ENCODE results near the gene PTGR2.
"Not testable (repeated sequence)": the region's sequence is repeated elsewhere in the genome, so short reads cannot be mapped to it uniquely, and the experiment has no call there.

Gene PTGR2

DNA sequence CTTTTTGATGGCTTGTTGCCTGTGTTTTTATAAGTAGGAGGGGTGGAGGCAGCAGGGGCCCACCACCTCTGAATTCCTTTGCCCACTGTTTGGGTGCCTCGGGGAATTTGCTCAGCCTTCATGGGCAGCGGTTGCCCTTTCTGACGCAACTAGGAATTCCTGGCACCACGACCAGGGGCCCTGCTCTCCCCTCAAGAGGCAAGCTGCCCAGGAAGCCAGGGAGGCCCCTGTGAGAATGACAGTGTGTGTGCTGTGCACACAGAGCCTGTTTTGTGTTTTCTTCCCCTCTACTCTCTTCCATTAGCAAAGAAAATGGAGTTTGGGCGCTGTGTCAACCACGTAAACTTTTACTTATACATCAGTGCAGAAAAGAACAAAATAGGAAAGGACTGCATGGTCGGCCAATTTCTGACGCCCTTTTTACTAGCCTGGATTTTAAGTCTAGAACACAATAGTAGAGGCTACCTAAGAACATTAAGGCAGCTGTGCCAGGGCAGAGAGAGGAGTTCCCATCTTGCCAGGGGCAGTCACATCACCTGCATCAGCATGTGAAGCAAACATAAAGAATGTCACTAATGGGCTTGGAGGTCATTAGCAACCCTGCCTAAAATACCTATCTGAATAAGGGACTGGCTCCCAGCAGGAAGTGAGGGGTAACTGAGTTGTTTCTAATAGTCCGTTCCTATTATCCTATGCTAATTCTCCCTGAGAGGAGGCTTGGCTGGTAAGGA is 17.9 kb upstream of the PTGR2 start:
- no peak for DNase-seq

DNA sequence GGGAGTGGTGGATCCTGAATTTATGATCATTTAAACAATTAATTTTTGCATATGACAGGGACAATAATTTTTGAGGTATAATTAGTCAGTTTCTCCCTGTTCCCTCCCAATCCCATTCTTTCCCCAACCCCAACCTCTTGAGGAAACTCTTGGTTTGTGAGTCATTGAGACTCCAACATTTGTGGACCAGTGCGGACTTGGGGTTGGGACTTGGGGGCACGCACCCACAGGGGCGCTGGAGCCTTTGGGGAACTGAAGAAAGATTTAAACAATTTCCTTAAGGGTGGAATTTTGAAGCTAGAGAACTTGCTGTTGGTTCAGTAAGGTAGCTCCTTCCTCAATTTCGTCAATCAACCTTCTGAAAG is 17.4 kb upstream of the PTGR2 start:
- DNase-seq: no peak

DNA sequence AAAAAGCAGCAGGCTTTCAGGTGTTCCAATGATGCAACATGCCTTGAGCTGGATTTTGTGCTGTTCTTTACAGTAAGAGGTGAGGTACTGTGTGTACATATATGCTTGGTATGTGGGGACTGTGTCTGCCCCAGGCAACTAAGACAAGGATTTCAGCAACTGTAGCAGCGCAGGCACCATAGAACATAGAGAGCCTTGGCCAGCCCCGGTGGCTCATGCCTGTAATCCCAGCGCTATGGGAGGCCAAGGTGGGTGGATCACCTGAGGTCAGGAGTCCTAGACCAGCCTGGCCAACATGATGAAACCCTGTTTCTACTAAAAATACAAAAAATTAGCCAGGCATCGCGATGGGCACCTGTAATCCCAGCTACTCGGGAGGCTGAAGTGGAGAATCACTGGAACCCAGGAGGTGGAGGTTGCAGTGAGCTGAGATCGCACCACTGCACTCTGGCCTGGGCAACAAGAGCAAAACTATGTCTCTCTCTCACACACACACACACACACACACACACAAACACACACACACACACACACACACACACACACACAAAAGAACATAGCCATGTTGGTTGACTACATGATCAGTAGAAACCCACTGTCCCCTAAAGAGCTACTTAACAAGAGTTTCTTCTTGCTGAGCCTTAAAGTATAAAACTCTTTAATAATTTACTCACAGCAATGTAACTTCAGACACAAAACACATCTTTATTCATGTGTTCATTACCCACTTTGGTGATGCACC is 13.2 kb upstream of the PTGR2 start:
- DNase-seq: not testable (repeated sequence)

DNA sequence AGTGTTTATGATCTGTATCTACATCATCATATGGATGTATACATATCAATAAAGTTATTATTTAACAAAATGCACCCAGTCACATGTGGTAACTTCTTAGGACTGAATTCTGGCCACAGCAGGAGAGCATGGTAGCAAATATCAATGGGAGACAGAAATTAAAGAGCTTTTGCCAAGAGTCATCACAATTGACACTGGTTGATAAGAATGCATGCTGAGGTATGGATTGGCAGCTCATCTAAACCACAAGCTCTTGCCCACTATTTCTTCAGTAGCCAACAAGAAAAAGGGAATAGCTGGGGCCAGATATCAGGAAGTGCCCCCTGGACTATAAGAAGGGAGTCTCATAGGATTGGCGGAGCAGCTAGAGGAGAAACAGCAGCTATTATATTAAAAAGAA is 9.4 kb upstream of the PTGR2 start:
- DNase-seq: no peak

DNA sequence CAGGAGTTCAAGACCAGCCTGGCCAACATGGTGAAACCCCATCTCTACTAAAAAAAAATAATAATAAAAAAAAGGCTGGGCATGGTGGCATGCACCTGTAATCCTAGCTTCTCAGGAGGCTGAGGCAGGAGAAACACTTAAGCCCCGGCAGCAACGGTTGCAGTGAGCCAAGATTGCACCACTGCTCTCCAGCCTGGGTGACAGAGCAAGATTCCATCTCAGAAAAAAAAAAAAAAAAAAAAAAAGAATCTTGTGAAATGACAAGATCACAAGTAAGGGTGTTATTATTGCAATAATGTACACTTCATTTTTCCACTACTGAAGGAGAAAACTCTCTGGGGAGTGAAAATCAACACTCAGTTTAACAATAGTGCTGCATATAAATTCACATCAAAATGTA is 8.8 kb upstream of the PTGR2 start:
- no peak for DNase-seq

DNA sequence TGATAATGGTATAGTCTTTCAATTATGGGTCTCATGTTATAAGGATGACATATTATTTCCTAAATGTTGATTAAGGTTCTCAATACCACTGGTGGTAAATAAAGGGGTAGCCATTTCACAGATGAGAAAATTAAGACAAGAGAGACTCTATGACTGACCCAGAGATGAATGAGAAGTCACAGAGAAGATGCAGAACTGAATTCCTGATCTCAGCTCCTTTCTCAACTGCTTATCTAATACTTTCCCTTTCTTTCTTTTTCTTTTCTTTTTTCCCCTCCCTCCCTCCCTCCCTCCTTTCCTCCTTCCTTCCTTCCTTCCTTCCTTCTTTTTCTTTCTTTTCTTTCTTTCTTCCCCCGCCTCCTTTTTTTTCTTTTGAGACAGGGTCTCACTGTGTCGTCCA is 8.3 kb upstream of the PTGR2 start:
- DNase-seq: no peak

DNA sequence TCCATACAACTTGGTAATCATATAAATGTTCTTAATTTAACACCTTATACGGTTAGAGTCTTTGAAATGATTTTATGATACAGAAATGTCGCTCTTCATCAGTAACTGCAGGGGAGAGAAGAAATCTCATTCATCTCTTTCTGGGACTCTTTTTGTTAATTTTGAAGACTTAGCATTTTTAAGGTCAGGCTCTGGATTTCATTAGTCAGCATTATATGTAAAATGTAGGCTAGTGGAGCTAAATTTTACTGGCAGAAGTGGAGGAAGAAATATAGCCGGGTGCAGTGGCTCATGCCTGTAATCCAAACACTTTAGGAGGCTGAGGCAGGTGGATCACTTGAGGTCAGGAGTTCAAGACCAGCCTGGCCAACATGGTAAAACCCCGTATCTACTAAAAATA is 4.7 kb upstream of the PTGR2 start:
- DNase-seq: no peak

DNA sequence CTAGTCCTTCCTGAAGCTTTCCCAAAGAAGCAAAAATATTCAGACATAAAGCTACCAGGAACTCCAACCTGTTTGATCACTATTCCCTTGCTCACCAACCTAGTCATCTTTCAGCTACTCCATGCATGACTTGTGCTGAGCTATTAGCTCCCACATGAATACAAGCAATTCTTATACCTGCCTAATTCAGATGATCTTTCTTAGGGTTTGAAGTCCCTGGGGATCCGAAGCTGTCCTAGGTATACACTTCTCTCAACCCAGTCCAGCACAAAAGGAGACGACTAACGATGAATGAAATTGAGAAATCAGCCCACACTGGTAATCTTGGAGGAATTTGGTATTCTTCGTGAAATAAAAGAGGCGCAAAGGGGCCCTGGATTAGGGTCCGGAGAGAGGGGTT is 631 bp upstream of the PTGR2 start:
- no peak for DNase-seq

DNA sequence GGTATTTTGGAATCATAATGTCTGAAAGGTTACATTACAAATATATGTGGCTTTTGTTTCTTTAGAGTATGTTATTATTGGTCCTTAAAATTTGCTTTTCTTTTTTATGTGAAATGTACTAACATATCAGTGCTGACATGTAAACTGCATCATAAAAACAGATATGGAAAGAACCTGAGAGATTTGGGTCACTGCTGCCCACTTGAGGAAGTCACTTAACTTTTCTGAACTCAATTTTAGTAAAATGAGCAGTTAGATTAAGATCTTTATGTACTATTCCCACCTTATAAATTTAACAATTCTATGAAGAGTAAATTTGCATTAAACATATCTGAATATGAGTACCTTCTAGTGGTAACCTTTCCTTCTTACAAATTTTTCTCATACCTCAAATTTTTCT is 7.5 kb downstream of the PTGR2 start:
- no peak for DNase-seq

DNA sequence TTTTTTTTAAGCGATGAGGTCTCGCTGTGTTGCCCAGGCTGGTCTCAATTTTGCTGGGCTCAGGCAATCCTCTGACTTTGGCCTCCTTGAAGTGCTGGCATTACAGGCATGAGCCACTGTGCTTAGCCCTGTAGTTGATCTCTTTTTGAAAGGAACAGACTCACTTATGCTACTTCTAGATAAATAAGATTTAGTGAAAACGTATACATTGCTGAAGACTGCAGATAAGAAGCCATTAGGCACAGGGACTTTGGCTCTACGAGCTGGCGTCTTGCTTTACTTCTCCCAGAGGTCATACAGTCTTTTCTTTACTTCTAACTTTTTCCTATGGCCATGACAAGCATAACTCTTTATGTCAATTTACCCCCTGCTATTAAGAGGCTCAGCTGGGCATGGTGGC is 9.4 kb downstream of the PTGR2 start:
- no peak for DNase-seq

DNA sequence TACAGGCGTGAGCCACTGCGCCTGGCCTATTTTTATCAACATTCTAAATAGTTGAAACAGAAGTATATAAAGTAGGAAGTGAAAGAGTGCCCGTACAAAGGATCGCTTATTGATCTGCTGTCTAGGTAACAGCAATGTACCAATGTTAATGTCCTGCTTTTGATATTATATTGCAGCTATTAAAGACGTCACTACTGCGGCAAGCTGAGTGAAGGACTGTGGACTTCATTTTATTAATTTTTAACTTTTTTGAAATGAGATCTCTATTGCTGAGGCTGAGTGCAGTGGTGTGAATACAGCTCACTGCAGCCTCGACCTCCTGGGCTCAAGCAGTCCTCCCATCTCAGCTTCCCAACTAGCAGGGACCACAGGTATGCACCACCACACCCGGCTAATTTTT is 10.8 kb downstream of the PTGR2 start:
- DNase-seq: no peak

DNA sequence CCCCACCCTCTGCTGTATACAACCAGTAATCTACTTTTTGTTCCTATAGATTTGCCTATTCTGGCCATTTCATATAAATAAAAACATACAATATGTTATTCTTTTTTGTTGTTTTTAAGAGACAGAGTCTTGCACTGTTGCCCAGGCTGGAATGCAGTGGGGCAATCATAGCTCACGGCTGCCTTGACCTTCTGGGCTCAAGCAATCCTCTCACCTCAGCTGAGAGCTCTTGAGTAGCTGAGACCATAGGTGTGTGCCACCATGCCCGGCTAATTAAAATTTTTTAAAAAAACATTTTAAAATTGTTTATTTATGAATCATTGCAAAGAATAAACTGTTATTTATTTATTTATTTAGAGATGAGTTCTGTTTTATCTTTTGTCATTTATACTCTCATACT is 11.6 kb downstream of the PTGR2 start:
- no peak for DNase-seq

DNA sequence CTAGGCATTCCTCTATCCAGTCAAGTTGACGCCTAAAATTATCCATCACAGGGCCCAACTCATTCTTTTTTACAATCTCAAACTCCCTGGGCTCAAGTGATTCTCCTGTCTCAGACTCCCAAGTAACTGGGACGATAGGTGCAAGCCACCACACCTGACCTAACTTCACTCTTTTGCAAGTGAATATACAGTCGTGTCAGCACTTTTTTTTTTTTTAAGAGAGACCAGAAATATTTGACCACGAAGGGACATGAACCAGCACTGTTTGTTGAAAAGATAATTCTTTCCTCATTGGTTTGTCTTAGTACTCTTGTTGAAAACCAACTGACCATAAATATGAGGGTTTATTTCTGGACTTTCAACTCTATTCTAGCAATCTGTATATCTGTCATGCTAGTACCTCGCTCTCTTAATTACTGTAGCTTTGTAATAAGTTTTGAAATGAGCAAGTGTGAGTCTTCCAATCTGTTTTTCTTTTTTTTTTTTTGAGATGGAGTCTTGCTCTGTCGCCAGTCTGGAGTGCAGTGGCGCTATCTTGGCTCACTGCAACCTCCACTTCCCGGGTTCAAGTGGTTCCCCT is 14.0 kb downstream of the PTGR2 start:
- no peak for DNase-seq

DNA sequence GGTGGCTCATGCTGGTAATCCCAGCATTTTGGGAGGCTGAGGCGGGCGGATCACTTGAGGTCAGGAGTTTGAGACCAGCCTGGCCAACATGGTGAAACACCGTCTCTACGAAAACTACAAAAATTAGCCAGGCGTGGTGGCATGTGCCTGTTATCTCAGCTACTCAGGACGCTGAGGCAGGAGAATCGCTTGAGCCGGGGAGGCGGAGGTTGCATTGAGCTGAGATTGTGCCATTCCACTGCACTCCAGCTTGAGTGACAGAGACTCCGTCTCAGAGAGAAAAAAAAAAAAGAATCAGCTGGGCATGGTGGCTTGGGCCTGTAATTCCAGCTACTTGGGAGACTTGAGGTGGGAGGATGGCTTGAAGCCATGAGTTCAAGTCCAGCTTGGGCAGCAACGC is 18.1 kb downstream of the PTGR2 start:
- DNase-seq: not testable (repeated sequence)

DNA sequence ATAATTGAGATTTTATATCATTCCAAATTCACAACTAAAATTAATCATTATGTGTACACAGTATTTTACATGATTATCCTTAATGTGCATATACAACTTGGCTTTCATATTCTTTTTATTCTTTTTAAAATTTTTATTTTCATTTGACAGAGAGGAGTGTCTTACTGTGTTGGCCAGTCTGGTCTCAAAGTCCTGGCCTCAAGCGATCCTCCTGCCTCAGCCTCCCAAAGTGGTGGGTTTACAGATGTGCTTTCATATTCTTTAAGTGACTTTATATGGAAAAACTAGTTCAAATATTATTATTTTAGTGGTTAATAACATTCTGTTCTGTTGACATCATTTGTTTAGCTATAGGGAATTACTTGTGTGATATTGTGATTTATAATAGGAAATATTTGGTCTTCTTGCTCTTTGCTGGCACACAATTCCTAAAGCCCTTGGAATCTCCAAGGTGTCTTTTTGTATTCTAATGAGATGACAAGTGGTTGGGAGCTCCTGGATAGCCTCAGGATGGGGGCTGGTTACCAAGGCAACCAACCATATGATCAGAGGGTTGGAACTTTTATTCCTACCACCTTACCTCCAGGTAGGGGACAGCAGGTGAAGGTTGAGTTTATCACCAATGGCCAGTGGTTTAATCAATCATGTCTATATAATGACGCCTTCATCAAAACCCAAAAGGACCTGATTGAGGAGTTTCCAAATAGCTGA is 19.0 kb downstream of the PTGR2 start:
- no peak for DNase-seq

DNA sequence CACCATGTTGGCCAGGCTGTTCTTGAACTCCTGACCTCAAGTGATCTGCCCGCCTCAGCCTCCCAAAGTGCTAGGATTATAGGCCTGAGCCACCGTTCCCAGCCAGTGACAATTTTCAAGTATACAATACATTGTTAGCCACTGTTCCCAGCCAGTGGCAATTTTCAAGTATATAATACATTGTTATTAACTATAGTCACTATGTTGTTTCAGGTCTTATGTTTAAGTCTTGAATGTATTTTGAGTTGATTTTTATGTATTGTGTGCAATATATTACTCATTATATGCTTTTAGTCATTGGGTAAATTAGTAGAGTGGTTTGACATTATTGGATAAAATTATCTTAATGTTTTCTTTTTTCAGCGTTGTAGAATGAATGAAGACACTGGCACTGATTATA is 22.0 kb downstream of the PTGR2 start:
- no peak for DNase-seq

DNA sequence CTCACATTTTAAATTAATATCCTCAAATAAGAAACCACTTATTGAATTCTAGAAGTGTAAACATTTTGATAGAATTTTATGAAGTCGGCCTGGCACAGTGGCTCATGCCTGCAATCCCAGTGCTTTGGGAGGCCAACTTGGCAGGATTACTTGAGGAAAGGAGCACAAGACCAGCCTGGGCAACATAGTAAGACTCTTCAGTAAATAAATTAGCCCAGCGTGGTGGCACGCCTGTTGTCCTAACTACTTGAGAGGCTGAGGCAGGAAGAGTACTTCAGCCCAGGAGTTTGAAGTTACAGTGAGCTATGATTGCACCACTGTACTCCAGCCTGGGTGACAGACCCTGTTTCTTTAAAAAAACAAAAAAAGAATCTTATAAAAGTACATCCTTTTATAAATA is 26.2 kb downstream of the PTGR2 start:
- DNase-seq: no peak

DNA sequence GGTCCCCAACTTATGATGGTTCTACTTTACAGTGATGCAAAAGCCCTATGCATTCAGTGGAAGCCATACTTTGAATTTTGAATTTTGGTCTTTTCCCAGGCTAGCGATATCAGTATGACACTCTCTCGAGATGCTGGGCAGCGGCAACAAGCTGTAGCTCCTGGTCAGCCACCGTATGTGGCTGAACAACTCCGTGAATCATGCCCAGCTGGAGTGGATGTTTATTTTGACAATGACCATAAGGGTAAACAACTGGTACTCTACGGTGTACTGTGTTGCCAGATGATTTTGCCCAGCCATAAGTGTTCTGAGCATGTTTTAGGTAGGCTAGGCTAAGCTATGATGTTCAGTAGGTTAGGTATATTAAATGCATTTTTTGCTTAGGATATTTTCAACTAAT is 26.8 kb downstream of the PTGR2 start:
- DNase-seq: no peak

DNA sequence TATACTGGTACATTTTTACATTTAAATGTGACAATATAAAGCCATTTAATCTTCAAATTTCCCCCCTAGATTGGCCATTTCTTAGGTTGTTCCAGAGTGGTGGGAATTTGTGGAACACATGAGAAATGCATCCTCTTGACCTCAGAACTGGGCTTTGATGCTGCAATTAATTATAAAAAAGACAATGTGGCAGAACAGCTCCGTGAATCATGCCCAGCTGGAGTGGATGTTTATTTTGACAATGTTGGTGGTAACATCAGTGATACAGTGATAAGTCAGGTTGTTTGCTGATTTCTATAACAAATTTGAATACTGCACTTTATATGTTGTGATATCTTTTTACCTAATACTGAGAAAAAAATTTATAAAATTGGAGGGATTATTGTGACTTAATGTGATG is 27.4 kb downstream of the PTGR2 start:
- no peak for DNase-seq

DNA sequence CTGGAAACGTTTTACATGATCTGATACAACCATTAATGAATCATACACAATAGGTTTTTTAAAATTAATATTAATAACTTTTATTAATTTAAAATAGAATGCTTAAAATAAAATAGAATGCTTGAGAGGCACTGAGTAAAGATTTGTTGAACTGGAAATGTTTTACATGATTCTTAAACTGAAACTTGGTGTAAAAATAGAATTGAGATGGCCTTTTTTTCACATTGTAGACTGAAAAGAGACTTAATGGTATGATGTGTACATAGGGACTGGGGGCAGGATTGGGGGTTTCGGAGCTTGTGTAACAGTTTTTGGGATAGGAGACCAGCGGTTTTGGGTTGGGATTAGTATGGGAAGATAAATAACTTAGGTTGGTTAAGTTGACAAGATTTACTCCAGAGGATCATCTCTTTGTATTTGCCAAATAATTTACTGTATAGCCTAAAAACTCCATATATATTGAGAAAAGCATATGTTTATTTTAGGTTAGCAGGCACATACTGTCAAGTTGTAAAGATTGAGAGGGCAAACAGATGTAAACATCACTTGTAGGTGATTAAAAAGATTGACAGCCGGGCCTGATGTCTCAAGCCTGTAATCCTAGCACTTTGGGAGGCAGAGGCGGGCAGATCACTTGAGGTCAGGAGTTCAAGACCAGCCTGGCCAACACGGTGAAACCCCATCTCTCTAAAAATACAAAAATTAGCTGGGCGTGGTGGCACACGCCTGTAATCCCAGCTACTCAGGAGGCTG is 33.0 kb downstream of the PTGR2 start:
- DNase-seq: no peak

DNA sequence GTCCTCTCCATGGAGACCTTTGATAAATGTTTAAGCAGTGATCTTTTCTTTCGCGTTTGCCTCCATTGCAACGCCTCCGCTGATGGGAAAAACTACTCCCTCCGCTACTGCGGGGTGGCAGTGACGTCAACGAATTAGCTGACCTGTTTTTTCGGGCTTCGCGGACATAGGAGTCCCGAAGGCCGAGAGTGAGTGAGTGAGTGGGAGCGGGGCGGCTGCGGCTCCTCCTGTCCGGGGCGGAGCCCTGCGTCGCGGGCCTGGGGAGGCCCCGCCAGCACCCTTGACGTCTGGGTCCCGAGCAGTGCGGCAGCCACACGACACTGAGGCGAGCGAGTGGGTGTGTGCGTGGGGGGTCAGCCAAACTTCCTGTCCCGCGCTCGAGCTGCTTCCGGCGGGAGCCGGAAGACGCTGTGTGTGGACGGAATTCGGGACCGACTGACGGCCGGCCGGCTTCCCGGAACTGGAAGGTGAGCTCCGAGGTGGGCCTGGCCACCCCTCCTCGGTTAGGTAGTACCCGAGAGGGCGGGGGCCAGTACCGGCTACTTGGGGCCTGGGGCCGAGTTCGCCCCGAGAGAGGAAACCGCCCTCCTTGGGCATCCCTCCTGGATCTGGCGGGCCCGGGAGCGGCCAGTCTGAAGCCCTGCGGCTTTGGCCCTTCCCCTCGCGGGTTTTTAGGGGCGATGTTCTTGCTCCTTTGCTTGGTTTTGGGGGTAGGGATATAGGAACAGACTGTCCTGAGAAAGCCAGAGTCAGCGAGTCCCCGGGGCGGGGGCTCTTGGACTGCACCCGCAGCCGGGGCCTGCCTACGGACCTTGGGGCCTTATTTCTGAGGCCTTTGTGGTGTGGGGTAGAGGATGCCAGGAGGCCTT is 35.1 kb downstream of the PTGR2 start, which contains the start of gene ZNF410:
Gene ZNF410 (plus strand): TSS at position 411 of the 869 bp plus-strand sequence. CDS start 5,317 bp downstream, outside the sequence.
- DNase-seq: peak; percentile 86

DNA sequence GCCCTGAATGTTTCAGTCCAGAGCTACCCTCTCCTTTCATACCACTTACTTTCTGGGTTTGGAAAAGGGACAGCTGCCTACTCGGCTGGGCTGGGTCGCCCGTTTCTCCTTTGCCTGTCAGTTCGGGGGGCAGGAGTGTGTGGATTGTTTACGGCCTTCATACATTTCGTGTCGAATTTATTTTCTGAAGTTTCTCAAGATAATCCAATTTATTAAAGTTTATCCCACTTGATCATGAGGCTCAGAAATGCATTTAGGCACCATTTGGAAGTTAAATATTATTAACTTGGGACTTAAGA is 35.6 kb downstream of the PTGR2 start:
- no peak for DNase-seq

All from CD4-positive, alpha-beta T cell treated with Interleukin-17A for 4 hours (primary cell).